NB4 (cell line): ENCODE measurements around the gene ZNF394.

Experiments used
- CTCF ChIP-seq: IDR thresholded peaks from one replicate; pipeline ENCODE4 v1.5.1; 2012; ENCODE audit warnings: low read depth, low read length
- MYC ChIP-seq: IDR thresholded peaks from 2 replicates; pipeline ENCODE4 v1.6.1; 2011; ENCODE audit warnings: low read depth, low read length
- POLR2A ChIP-seq: IDR thresholded peaks from 2 replicates; pipeline ENCODE4 v1.6.1; 2011; ENCODE audit warnings: mild to moderate bottlenecking; ENCODE audit not compliant: insufficient read length; ENCODE audit errors: extremely low read depth
- TF ChIP-seq, protein P1 (sequence below): IDR thresholded peaks from 2 replicates; pipeline ENCODE4 v1.6.1; 2011; ENCODE audit warnings: low read depth, low read length

GRCh38 chr7:99505324-99505662, 5.2 kb upstream of the ZNF394 start:
- TF ChIP-seq POLR2A (no peak), CTCF (no peak), MYC (no peak)
- TF ChIP-seq, protein P1, sequence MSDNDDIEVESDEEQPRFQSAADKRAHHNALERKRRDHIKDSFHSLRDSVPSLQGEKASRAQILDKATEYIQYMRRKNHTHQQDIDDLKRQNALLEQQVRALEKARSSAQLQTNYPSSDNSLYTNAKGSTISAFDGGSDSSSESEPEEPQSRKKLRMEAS, result no peak
